Measurements from ENCODE around the gene LRCH1.

DNA sequence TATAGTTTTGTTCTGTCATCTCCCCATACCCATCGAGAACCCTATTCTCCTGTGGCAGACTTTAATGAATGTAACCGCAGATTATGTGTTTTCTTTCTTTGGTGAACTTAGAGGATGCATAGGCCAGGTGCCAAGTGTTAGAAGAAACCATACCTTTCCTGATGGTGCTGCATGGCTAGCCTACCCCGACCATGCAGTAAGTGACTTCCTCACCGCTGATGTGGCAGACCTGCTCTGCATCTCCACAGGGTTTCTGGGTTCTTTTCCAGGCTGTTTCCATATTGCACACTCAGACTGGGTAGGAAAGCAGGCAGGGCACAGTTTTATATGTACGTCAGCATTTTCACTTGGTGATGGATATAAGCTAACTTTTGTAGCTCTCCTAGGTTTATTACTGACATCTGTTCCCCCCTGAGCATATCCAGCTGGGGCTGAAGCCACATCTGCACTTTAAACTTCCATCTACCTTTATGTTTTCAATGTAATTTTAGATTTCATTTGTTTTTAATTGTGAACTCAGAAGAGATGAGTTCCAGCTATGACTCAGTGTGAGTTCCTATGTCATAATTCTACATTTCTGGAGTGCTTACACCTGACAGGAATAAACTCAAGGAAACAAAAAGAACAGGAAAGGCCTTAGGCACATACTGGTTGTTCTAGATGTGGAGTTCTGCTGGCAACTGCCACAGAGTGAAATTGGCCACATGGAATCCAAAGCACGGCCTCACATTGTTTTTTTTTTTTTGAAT lies 42.3 kb downstream of the LRCH1 start:
- TF ChIP-seq, protein P1, sequence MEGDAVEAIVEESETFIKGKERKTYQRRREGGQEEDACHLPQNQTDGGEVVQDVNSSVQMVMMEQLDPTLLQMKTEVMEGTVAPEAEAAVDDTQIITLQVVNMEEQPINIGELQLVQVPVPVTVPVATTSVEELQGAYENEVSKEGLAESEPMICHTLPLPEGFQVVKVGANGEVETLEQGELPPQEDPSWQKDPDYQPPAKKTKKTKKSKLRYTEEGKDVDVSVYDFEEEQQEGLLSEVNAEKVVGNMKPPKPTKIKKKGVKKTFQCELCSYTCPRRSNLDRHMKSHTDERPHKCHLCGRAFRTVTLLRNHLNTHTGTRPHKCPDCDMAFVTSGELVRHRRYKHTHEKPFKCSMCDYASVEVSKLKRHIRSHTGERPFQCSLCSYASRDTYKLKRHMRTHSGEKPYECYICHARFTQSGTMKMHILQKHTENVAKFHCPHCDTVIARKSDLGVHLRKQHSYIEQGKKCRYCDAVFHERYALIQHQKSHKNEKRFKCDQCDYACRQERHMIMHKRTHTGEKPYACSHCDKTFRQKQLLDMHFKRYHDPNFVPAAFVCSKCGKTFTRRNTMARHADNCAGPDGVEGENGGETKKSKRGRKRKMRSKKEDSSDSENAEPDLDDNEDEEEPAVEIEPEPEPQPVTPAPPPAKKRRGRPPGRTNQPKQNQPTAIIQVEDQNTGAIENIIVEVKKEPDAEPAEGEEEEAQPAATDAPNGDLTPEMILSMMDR (conservative IDR thresholded peaks at IDR 0.05; ENCODE audit: low read length), result no peak; the same call in 1 of the 2 replicates
- no peak for TF ChIP-seq EZH2phosphoT487 (IDR thresholded peaks at IDR 0.05; ENCODE audit: borderline replicate concordance, low read depth, low read length)
